Measurements from ENCODE around the gene LAMA1. TPM values are rescaled to one million over a fixed set of nuclear protein-coding genes. Genes with fewer than 3 reads are reported as not detected.

Gene LAMA1
- total and polyA plus RNA-seq, 8 donors: 0.31 to 1.7 (median 1.2) TPM; not detected in 5

GRCh38 chr18:6956999-6957398 lies 160.6 kb downstream of the LAMA1 start:
- intact Hi-C loops (cut with DNase I; ENCODE audit: low total_unique reads): no loop called here
- Histone ChIP-seq H3K36me3 (no peaks in the 10 kb centered on the region), H3K4me1 (no peaks in the 10 kb centered on the region), H3K27ac (no peak overlapping the region), H3K9me3 (peaks cover 0 to 3% (median 0%) of the 10 kb centered on the region in 4 donors), H3K27me3 (no peaks in the 10 kb centered on the region), H3K4me3 (no peak overlapping the region)
- 89 to 94% (median 91%) methylated on average over 12 of the region's 12 CpGs for WGBS, 5 donors
- no peak for DNase-seq
- TF ChIP-seq EP300 (IDR thresholded peaks at IDR 0.05): no peak
- TF ChIP-seq, protein P1, sequence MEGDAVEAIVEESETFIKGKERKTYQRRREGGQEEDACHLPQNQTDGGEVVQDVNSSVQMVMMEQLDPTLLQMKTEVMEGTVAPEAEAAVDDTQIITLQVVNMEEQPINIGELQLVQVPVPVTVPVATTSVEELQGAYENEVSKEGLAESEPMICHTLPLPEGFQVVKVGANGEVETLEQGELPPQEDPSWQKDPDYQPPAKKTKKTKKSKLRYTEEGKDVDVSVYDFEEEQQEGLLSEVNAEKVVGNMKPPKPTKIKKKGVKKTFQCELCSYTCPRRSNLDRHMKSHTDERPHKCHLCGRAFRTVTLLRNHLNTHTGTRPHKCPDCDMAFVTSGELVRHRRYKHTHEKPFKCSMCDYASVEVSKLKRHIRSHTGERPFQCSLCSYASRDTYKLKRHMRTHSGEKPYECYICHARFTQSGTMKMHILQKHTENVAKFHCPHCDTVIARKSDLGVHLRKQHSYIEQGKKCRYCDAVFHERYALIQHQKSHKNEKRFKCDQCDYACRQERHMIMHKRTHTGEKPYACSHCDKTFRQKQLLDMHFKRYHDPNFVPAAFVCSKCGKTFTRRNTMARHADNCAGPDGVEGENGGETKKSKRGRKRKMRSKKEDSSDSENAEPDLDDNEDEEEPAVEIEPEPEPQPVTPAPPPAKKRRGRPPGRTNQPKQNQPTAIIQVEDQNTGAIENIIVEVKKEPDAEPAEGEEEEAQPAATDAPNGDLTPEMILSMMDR (IDR thresholded peaks at IDR 0.05): no peak
- TF ChIP-seq POLR2AphosphoS5 (IDR thresholded peaks at IDR 0.05): no peak
- no peak for TF ChIP-seq POLR2A (IDR thresholded peaks at IDR 0.05)

GRCh38 chr18:6956495-6956894 lies 161.1 kb downstream of the LAMA1 start:
- no peak for DNase-seq
- no peaks in the 10 kb centered on the region for H3K27me3 ChIP-seq
- H3K9me3 ChIP-seq: peaks cover 0 to 3% (median 0%) of the 10 kb centered on the region in 4 donors
- no peaks in the 10 kb centered on the region for H3K36me3 ChIP-seq
- no peak overlapping the region for H3K4me3 ChIP-seq
- no peak for TF ChIP-seq EP300 (IDR thresholded peaks at IDR 0.05)
- no peak for TF ChIP-seq POLR2AphosphoS5 (IDR thresholded peaks at IDR 0.05)
- TF ChIP-seq POLR2A (IDR thresholded peaks at IDR 0.05): no peak
- TF ChIP-seq, protein P1 (IDR thresholded peaks at IDR 0.05): no peak
- no peaks in the 10 kb centered on the region for H3K4me1 ChIP-seq
- WGBS, 5 donors: 74 to 85% (median 83%) methylated on average over 5 of the region's 5 CpGs
- intact Hi-C loops (cut with DNase I; ENCODE audit: low total_unique reads): no loop called here
- H3K27ac ChIP-seq: no peak overlapping the region

DNA sequence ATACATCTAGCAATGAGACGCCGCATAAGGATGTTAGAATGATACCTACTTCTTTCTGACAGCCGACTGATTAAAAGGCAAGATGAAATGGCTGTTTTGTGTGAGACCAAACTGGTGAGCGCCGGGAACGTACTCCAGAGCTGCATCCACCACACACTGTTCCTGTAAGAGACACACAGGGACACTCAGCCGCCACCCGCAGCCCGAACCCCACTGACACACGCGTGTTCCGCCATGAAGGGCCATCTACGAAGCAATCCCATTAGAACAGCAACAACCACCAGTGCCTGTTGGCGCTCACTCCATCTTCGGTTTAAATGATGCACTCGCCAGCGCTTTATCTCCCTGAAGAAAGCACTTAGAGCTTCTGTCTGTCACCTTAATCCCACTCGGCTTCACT lies 162.3 kb downstream of the LAMA1 start:
- no peak overlapping the region for H3K27ac ChIP-seq

DNA sequence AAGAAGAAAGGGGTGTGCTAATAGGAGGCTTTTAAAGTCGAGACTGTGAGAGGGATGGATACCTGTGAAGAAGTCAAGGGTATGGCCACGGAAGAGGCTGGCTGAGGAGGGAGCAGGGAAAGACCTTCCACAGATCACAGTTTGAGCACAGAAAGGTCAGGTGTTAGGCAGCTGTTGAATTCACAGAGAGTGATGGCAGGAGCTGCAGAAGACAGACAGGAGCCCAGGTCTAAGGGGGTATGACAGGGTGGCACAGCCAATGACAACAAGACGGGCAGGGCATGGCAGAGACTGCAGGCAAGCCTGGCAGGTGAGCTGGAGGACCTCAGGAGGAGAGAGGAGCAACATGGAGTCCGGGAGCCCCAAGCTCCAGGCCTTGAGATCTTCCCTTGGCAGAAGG lies 163.1 kb downstream of the LAMA1 start:
- TF ChIP-seq POLR2AphosphoS5 (IDR thresholded peaks at IDR 0.05): no peak
- TF ChIP-seq EP300 (IDR thresholded peaks at IDR 0.05): no peak
- TF ChIP-seq, protein P1 (IDR thresholded peaks at IDR 0.05): no peak
- TF ChIP-seq POLR2A (IDR thresholded peaks at IDR 0.05): no peak
- no peak overlapping the region for H3K4me3 ChIP-seq
- H3K27me3 ChIP-seq: no peaks in the 10 kb centered on the region
- DNase-seq: no peak
- intact Hi-C loops (cut with DNase I; ENCODE audit: low total_unique reads): no loop called here
- H3K9me3 ChIP-seq: no peaks in the 10 kb centered on the region
- peaks cover 0 to 11% (median 5%) of the 10 kb centered on the region in 4 donors for H3K4me1 ChIP-seq
- WGBS, 5 donors: 82 to 89% (median 88%) methylated on average over 4 of the region's 4 CpGs
- no peaks in the 10 kb centered on the region for H3K36me3 ChIP-seq
- no peak overlapping the region for H3K27ac ChIP-seq

More for the DNA sequence above, 162.3 kb downstream of the LAMA1 start:
- DNase-seq: no peak
- intact Hi-C loops (cut with DNase I; ENCODE audit: low total_unique reads): no loop called here
- TF ChIP-seq, protein P1 (IDR thresholded peaks at IDR 0.05): no peak
- no peak for TF ChIP-seq EP300 (IDR thresholded peaks at IDR 0.05)
- no peak for TF ChIP-seq POLR2A (IDR thresholded peaks at IDR 0.05)
- no peak for TF ChIP-seq POLR2AphosphoS5 (IDR thresholded peaks at IDR 0.05)
- H3K9me3 ChIP-seq: peaks cover 0 to 3% (median 0%) of the 10 kb centered on the region in 4 donors
- H3K27me3 ChIP-seq: no peaks in the 10 kb centered on the region
- WGBS, 5 donors: 96 to 98% (median 97%) methylated on average over 18 of the region's 18 CpGs
- no peak overlapping the region for H3K4me3 ChIP-seq
- H3K36me3 ChIP-seq: no peaks in the 10 kb centered on the region
- peaks cover 0 to 6% (median 0%) of the 10 kb centered on the region in 4 donors for H3K4me1 ChIP-seq
